OCI-LY1 (cell line): ENCODE results near the gene STK32C.

Experiments
- CTCF ChIP-seq: fragments of 200-600 bp; sonication (generic), shearing (Covaris generic); IDR thresholded peaks from 2 replicates; pipeline ENCODE4 v1.5.1; 2017; ENCODE audit warnings: mild to moderate bottlenecking, antibody characterized with exemption, low read length, moderate library complexity, mixed read lengths
- EZH2 ChIP-seq: fragments of 200-600 bp; sonication (generic), shearing (Covaris generic); IDR thresholded peaks from 2 replicates; pipeline ENCODE4 v1.8.0; 2017; ENCODE audit warnings: borderline replicate concordance, mixed run types, mild to moderate bottlenecking, antibody characterized with exemption, low read length, moderate library complexity, mixed read lengths

GRCh38 chr10:132266594-132267161 is 41.1 kb downstream of the STK32C start:
- TF ChIP-seq CTCF: no peak
- TF ChIP-seq EZH2: no peak
